T-helper 2 cell treated with Interferon-gamma antibody and Interleukin-4, amounts not matched to agents 5 μg/mL and 100 μg/mL, for 36 hours (primary cell): ENCODE measurements around the gene RFWD3.
"Not testable (repeated sequence)": the region's sequence is repeated elsewhere in the genome, so short reads cannot be mapped to it uniquely, and the experiment has no call there.

Source experiments
- DNase-seq: peaks from one replicate; pipeline ENCODE4 v3.0.0; 2021; ENCODE audit warnings: low spot score
- H3K27ac Mint-ChIP-seq: one replicate; pipeline ENCODE4 v1.8.0; 2021; ENCODE audit warnings: mild to moderate bottlenecking, mixed read lengths
- H3K27me3 Mint-ChIP-seq: one replicate; pipeline ENCODE4 v1.8.0; 2021; ENCODE audit warnings: low read depth, mixed read lengths
- H3K36me3 Mint-ChIP-seq: one replicate; pipeline ENCODE4 v1.8.0; 2021; ENCODE audit warnings: low read depth, mixed read lengths
- H3K4me1 Mint-ChIP-seq: one replicate; pipeline ENCODE4 v1.8.0; 2021; ENCODE audit warnings: low read depth, mixed read lengths
- H3K4me3 Mint-ChIP-seq: one replicate; pipeline ENCODE4 v1.8.0; 2022; ENCODE audit warnings: mild to moderate bottlenecking, moderate library complexity, mixed read lengths
- H3K9me3 Mint-ChIP-seq: one replicate; pipeline ENCODE4 v1.8.0; 2021; ENCODE audit warnings: mixed read lengths

The RFWD3 gene

GRCh38 chr16:74691093-74691855 lies 24.6 kb upstream of the RFWD3 start:
- H3K4me3 Mint-ChIP-seq, result no peak overlapping the region
- no peak for DNase-seq
- no peaks in the 10 kb centered on the region for H3K27me3 Mint-ChIP-seq
- H3K9me3 Mint-ChIP-seq, result peaks cover 3% of the 10 kb centered on the region
- no peak overlapping the region for H3K27ac Mint-ChIP-seq
- H3K36me3 Mint-ChIP-seq, result peaks cover 66% of the 10 kb centered on the region
- H3K4me1 Mint-ChIP-seq, result peaks cover 9% of the 10 kb centered on the region

GRCh38 chr16:74682556-74682955 lies 15.9 kb upstream of the RFWD3 start:
- Mint-ChIP-seq H3K9me3 (no peaks in the 10 kb centered on the region), H3K27ac (no peak overlapping the region), H3K4me3 (no peak overlapping the region), H3K27me3 (no peaks in the 10 kb centered on the region), H3K4me1 (no peaks in the 10 kb centered on the region), H3K36me3 (peaks cover 39% of the 10 kb centered on the region)
- no peak for DNase-seq

- peaks cover 37% of the 10 kb centered on the region for H3K36me3 Mint-ChIP-seq
- no peaks in the 10 kb centered on the region for H3K9me3 Mint-ChIP-seq
- H3K27me3 Mint-ChIP-seq, result no peaks in the 10 kb centered on the region
- no peak overlapping the region for H3K27ac Mint-ChIP-seq
- H3K4me3 Mint-ChIP-seq, result no peak overlapping the region
- no peak for DNase-seq
- H3K4me1 Mint-ChIP-seq, result no peaks in the 10 kb centered on the region
Measured at GRCh38 chr16:74680681-74681080, 14.0 kb upstream of the RFWD3 start.

GRCh38 chr16:74679983-74680382 lies 13.3 kb upstream of the RFWD3 start:
- no peaks in the 10 kb centered on the region for H3K27me3 Mint-ChIP-seq
- no peaks in the 10 kb centered on the region for H3K4me1 Mint-ChIP-seq
- peaks cover 35% of the 10 kb centered on the region for H3K36me3 Mint-ChIP-seq
- no peak overlapping the region for H3K27ac Mint-ChIP-seq
- no peaks in the 10 kb centered on the region for H3K9me3 Mint-ChIP-seq
- H3K4me3 Mint-ChIP-seq, result no peak overlapping the region
- no peak for DNase-seq

GRCh38 chr16:74677868-74678267 lies 11.2 kb upstream of the RFWD3 start:
- Mint-ChIP-seq H3K9me3 (no peaks in the 10 kb centered on the region), H3K4me3 (no peak overlapping the region), H3K36me3 (peaks cover 37% of the 10 kb centered on the region), H3K27me3 (no peaks in the 10 kb centered on the region), H3K27ac (no peak overlapping the region), H3K4me1 (no peaks in the 10 kb centered on the region)
- no peak for DNase-seq

GRCh38 chr16:74673876-74674275 lies 7.2 kb upstream of the RFWD3 start:
- Mint-ChIP-seq H3K27ac (no peak overlapping the region), H3K4me3 (no peak overlapping the region), H3K9me3 (no peaks in the 10 kb centered on the region), H3K27me3 (no peaks in the 10 kb centered on the region), H3K36me3 (peaks cover 35% of the 10 kb centered on the region), H3K4me1 (peaks cover 3% of the 10 kb centered on the region)
- no peak for DNase-seq

- not testable (repeated sequence) for H3K4me3 Mint-ChIP-seq, H3K27ac Mint-ChIP-seq, H3K9me3 Mint-ChIP-seq, DNase-seq, H3K27me3 Mint-ChIP-seq
- Mint-ChIP-seq H3K36me3 (peaks cover 41% of the 10 kb centered on the region), H3K4me1 (peaks cover 22% of the 10 kb centered on the region)
Measured at GRCh38 chr16:74668877-74669276, 2.2 kb upstream of the RFWD3 start.

GRCh38 chr16:74667255-74667700 lies 601 bp upstream of the RFWD3 start:
- H3K4me1 Mint-ChIP-seq, result peaks cover 29% of the 10 kb centered on the region
- peak; percentile 32 for DNase-seq
- H3K27me3 Mint-ChIP-seq, result no peaks in the 10 kb centered on the region
- no peaks in the 10 kb centered on the region for H3K9me3 Mint-ChIP-seq
- peak overlapping the region; percentile 95 for H3K27ac Mint-ChIP-seq
- peaks cover 47% of the 10 kb centered on the region for H3K36me3 Mint-ChIP-seq
- peak overlapping the region; percentile 90 for H3K4me3 Mint-ChIP-seq

- Mint-ChIP-seq H3K27me3 (no peaks in the 10 kb centered on the region), H3K36me3 (peaks cover 50% of the 10 kb centered on the region), H3K4me1 (peaks cover 33% of the 10 kb centered on the region), H3K9me3 (no peaks in the 10 kb centered on the region), H3K27ac (peak overlapping the region; percentile 95), H3K4me3 (peak overlapping the region; percentile 90)
- DNase-seq, result no peak
Measured at GRCh38 chr16:74666010-74666421, 661 bp downstream of the RFWD3 start.

GRCh38 chr16:74661064-74661463 lies 5.6 kb downstream of the RFWD3 start:
- Mint-ChIP-seq H3K36me3 (peaks cover 80% of the 10 kb centered on the region), H3K27ac (no peak overlapping the region), H3K27me3 (no peaks in the 10 kb centered on the region), H3K4me1 (peaks cover 59% of the 10 kb centered on the region), H3K9me3 (no peaks in the 10 kb centered on the region), H3K4me3 (peak overlapping the region; percentile 18)
- no peak for DNase-seq

- DNase-seq, result no peak
- no peak overlapping the region for H3K27ac Mint-ChIP-seq
- H3K4me3 Mint-ChIP-seq, result peak overlapping the region; percentile 61
Measured at GRCh38 chr16:74660383-74660782, 6.3 kb downstream of the RFWD3 start.

GRCh38 chr16:74659041-74659440 lies 7.6 kb downstream of the RFWD3 start:
- DNase-seq, result no peak
- Mint-ChIP-seq H3K36me3 (peaks cover 80% of the 10 kb centered on the region), H3K4me3 (peak overlapping the region; percentile 32), H3K27ac (no peak overlapping the region), H3K27me3 (no peaks in the 10 kb centered on the region), H3K4me1 (peaks cover 60% of the 10 kb centered on the region), H3K9me3 (no peaks in the 10 kb centered on the region)

More at GRCh38 chr16:74660383-74660782, 6.3 kb downstream of the RFWD3 start:
- Mint-ChIP-seq H3K36me3 (peaks cover 82% of the 10 kb centered on the region), H3K27me3 (no peaks in the 10 kb centered on the region), H3K4me1 (peaks cover 61% of the 10 kb centered on the region), H3K9me3 (no peaks in the 10 kb centered on the region)

- Mint-ChIP-seq H3K27me3 (no peaks in the 10 kb centered on the region), H3K4me3 (peak overlapping the region; percentile 25), H3K36me3 (peaks cover 73% of the 10 kb centered on the region), H3K9me3 (no peaks in the 10 kb centered on the region), H3K4me1 (peaks cover 56% of the 10 kb centered on the region), H3K27ac (no peak overlapping the region)
- DNase-seq, result no peak
Measured at GRCh38 chr16:74657870-74658642, 8.6 kb downstream of the RFWD3 start.

- no peaks in the 10 kb centered on the region for H3K27me3 Mint-ChIP-seq
- no peak overlapping the region for H3K4me3 Mint-ChIP-seq
- peaks cover 60% of the 10 kb centered on the region for H3K36me3 Mint-ChIP-seq
- H3K4me1 Mint-ChIP-seq, result peaks cover 39% of the 10 kb centered on the region
- H3K27ac Mint-ChIP-seq, result peak overlapping the region; percentile 47
- no peak for DNase-seq
- H3K9me3 Mint-ChIP-seq, result no peaks in the 10 kb centered on the region
Measured at GRCh38 chr16:74654536-74655050, 12.1 kb downstream of the RFWD3 start.
